ENCODE data around the gene LRP2.
A peak's percentile ranks its signal among the peaks of the same experiment; 100 is the strongest.

Gene LRP2

GRCh38 chr2:169230204-169230603 is 132.1 kb downstream of the LRP2 start:
- no peak for DNase-seq

DNA sequence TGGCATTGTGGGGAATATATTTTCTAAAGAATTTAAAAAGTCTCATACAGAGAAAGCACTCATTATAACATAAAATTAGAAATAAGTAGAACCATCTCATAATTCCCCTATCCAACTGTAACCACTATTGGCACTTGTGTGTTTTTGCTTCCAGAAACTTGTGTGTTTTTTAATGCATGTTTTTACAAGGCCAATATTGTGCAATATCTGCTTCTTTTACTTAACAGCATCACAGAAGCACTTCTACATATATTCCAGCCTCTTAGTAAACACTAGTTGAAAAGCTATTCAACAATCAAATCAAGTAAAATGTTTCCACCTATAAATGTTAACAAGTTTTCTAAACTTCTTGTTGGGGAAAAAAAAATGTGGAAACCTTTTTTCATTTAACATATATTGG is 132.7 kb downstream of the LRP2 start:
- no peak for DNase-seq

DNA sequence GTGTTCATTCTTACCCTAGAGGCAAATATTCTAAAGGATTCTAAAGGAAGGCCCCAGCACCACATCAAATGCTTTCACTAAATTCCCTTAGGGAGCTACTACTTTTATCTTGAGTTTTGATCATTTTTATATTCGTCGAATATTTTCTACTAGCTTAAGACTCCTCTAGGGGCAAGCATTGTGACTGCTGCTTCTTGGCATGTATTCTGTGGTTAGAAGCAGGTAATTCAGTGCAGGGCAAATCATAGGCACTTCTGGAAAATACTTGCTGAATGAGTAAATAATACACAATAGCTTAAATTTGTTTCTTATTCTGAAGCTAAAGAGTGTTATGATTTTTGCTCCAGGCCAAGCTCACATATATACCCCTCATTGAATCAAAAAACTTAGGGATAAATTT is 136.4 kb downstream of the LRP2 start:
- DNase-seq: no peak

DNA sequence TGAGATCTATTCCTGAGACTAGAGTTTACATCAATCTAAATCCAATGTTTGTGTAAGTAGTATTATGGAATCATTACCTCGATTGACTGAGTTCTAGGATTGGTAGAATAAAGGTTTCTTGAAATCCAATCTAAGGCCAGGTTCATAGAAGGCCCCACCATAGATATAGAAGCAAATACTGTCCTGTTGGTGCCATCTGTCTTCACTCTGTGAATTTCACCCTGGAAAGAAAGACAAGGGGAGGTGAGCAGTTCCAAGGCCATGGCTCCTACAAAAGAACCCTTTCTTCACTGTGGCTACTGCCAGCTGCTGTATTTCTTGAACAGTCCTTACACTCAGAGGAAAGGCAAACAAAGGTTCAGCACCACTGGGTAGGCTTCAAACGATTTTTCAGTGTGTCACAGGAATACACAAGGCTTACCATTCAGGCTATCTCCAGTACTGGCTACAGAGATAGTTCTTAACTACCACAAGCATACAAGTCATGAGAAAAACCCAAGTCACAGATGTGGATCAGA is 137.0 kb downstream of the LRP2 start:
- DNase-seq: no peak

GRCh38 chr2:169222665-169223064 is 139.7 kb downstream of the LRP2 start:
- peak; percentile 11 for DNase-seq

- DNase-seq: no peak
These were observed 140.5 kb downstream of the LRP2 start for GRCh38 chr2:169221745-169222369.

DNA sequence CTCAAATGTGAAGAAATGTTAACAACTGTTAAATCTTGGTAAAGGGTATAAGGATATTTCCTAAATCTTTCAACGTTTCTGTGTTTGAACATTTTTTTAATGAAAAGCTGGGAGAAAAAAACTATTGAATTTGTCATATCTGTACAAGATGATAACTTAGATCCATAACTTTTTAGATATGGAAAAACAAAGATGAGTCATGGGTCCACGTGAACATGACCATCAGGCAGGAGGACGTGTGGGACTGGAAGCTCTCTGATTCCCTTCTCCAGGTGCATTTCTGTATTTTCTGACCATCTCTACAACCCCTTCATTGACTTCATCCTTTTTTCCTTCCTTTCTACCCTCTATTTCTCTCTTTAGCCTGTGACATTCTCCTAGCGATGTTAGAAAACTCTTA is 151.4 kb downstream of the LRP2 start:
- no peak for DNase-seq

- no peak for DNase-seq
These were observed 154.3 kb downstream of the LRP2 start for GRCh38 chr2:169208026-169208425.

DNA sequence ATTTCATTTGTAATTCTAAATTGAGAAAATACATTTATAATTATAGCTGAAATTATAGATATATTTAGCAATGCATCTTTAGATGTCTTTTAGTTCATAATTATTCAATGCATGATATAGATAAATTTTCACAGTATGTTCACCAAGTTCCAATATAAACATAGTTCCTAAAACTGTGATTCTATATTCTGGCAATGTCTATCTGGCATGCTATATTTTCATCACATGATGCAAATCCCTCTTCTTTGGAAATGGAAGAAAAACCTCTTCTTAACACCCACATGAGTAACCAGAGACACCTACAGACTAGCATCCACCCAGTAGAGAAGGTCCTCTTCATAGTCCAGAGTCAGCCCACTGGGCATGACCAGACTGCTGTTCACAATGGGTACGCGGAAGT is 157.2 kb downstream of the LRP2 start:
- DNase-seq: no peak

DNA sequence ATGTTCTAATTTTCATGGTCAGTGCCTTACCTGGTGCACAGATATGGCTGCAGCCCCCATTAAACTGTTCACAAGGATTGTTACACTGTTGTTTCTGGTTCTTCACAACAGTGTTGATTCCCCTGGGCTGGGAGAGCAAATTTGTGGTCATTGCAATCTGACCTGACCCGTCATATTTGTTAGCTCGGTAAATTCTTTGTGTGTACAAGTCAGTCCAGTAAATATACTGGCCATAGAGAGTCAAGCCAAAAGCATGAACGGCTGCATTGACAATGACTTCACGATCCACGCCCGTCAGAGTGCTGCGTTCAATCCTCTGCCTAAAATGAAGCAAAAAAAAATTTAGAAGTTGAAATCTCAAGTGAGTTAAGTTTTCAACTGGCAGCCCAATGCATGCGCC is 158.4 kb downstream of the LRP2 start:
- DNase-seq: no peak

- DNase-seq: no peak
These were observed 161.6 kb downstream of the LRP2 start for GRCh38 chr2:169200756-169201155.

- no peak for DNase-seq
These were observed 168.7 kb downstream of the LRP2 start for GRCh38 chr2:169193618-169194017.

GRCh38 chr2:169190197-169190775 is 172.0 kb downstream of the LRP2 start:
- no peak for DNase-seq

- DNase-seq: no peak
These were observed 173.2 kb downstream of the LRP2 start for GRCh38 chr2:169189132-169189531.

GRCh38 chr2:169185711-169186110 is 176.6 kb downstream of the LRP2 start:
- no peak for DNase-seq

GRCh38 chr2:169184074-169184473 is 178.3 kb downstream of the LRP2 start:
- no peak for DNase-seq

DNA sequence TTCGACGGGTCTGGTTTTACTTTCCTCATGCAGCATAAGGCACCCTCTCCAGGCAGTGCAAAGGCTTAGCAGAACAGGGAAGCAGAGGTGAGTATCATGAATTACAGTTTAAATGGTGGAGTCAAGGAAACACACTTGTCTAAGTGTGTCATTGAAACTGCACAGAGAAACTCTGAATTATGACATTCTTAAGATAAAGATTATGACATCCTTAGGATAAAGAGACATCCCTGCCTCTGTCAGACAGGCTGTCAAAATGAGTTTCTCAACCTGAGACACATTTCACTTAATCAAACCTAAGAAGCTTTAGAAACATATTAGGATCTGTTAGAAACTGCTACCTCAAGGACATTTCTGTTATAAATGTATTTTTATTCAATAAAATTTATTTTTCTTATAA is 179.8 kb downstream of the LRP2 start:
- DNase-seq: no peak

DNA sequence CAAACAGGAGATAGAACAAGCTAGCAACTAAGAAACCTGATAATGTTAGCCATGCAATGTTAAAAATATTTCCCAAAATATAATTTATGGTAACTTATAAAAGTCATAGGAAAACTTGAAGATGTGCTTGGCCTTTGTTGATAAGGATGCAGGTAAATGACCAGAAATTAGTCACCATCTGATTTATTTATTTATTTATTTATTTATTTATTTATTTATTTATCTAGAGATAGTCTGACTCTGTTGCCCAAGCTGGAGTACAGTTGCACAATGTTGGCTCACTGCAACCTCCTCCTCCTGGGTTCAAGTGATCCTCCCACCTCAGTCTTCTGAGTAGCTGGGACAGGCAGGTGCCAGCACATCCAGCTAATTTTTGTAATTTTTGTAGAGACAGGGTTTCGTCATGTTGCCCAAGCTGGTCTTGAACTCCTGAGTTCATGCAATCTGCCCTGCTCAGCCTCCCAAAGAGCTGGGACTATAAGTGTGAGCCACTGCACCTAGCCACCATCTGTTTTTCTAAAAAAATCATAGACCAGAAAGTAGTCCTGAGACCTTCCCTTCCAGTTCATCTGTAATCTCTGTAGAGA is 183.4 kb downstream of the LRP2 start:
- DNase-seq: no peak

DNA sequence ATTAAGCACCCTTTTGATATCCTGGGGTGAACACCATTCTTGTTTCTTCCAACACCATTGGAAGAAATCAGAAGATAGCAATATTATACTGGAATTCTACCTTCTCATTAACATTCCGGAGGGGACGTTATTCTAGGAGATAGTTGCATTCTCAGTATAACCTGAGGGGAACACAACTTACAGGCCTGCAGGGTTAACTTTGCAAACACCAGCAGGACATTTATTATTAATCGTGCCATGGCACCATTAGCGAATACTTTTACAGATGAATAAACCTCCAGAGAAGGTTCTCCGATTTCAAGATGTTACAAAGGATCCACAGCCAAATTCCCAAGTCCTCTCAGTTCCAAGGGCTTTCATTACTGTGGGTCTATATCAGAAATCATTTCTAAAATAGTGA is 184.0 kb downstream of the LRP2 start:
- no peak for DNase-seq

GRCh38 chr2:169175112-169175511 is 187.2 kb downstream of the LRP2 start:
- no peak for DNase-seq

GRCh38 chr2:169173876-169174275 is 188.5 kb downstream of the LRP2 start:
- DNase-seq: no peak

GRCh38 chr2:169172914-169173313 is 189.4 kb downstream of the LRP2 start:
- DNase-seq: no peak

- no peak for DNase-seq
These were observed 190.1 kb downstream of the LRP2 start for GRCh38 chr2:169172151-169172735.

GRCh38 chr2:169165791-169166190 is 196.5 kb downstream of the LRP2 start:
- DNase-seq: no peak

Measured in RPMI8226 (cell line).